ENCODE results near the gene DPM2. TPM values are rescaled to one million over a fixed set of nuclear protein-coding genes. Genes with fewer than 3 reads are reported as not detected.
A peak's percentile ranks its signal among the peaks of the same experiment; 100 is the strongest.

Gene DPM2
- total RNA-seq, 1 donor from 2014 or later, result 36.8 TPM

DNA sequence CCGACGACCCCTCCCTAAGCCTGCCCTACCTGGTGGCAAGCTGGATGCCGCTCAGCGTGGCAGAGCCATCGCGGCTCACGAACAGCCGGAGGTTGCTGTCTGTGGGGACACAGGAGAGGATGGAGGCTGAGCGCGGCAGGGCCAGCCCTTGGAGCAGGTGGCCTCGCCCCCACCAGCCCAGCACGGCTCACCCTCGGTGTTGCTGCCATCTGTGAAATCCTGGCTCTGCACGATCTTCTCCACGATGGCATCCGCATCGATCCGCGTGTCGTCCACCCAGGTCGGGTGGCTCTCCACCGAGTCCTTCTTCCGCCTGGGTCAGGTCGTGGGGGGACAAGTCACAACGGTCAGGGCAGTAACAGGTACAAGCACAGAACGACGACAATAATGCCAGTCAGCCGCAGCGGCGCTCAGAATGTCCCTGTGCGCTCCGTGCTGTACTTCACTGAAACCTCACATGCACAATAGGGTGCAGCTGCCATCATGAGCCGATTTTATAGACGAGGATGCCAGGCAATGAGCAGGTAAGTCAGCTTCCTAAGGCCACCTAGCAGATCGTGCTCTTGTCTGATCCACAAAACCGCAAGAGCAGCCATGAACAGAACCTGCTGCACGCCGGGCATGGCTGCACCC is 7.0 kb upstream of the DPM2 start:
- TF ChIP-seq, protein P1, sequence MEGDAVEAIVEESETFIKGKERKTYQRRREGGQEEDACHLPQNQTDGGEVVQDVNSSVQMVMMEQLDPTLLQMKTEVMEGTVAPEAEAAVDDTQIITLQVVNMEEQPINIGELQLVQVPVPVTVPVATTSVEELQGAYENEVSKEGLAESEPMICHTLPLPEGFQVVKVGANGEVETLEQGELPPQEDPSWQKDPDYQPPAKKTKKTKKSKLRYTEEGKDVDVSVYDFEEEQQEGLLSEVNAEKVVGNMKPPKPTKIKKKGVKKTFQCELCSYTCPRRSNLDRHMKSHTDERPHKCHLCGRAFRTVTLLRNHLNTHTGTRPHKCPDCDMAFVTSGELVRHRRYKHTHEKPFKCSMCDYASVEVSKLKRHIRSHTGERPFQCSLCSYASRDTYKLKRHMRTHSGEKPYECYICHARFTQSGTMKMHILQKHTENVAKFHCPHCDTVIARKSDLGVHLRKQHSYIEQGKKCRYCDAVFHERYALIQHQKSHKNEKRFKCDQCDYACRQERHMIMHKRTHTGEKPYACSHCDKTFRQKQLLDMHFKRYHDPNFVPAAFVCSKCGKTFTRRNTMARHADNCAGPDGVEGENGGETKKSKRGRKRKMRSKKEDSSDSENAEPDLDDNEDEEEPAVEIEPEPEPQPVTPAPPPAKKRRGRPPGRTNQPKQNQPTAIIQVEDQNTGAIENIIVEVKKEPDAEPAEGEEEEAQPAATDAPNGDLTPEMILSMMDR (IDR thresholded peaks at IDR 0.05; ENCODE audit: unreplicated experiment), result no peak
- no peak for DNase-seq (ENCODE audit: low spot score in 2 of 2, unreplicated experiment in 2 of 2)
- Mint-ChIP-seq H3K9me3 (no peaks in the 10 kb centered on the region), H3K27me3 (ENCODE audit: low read depth) (no peaks in the 10 kb centered on the region), H3K36me3 (peaks cover 26% of the 10 kb centered on the region), H3K4me3 (no peak overlapping the region), H3K27ac (no peak overlapping the region), H3K4me1 (peaks cover 5% of the 10 kb centered on the region)

DNA sequence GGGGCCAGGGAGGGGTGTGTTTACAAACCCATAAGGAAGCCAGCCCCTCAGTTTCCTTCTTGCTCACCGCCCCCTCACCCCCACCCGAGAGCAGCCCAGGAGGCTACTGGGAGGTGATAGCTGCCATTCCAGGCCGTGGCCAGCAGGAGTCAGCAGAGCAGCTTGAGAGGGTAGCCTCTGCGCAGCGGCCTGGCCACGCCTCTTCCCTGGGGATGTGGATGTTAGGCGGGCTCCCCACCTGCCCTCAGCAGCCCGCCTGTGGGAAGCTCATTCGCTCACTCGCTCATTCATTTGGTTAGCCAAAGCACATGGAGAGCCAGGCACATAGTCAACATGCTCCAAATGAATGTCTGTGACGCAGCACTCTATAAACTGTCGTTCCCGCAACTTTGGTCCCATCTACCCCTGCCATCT is 6.1 kb upstream of the DPM2 start:
- no peak overlapping the region for H3K4me3 Mint-ChIP-seq
- TF ChIP-seq, protein P1 (IDR thresholded peaks at IDR 0.05; ENCODE audit: unreplicated experiment), result peak; percentile 65
- peaks cover 26% of the 10 kb centered on the region for H3K36me3 Mint-ChIP-seq
- no peaks in the 10 kb centered on the region for H3K9me3 Mint-ChIP-seq
- H3K27me3 Mint-ChIP-seq (ENCODE audit: low read depth), result no peaks in the 10 kb centered on the region
- peak overlapping the region; percentile 59 for H3K27ac Mint-ChIP-seq
- peak; percentile 63 to 81 for DNase-seq (ENCODE audit: low spot score in 2 of 2, unreplicated experiment in 2 of 2)
- H3K4me1 Mint-ChIP-seq, result peaks cover 5% of the 10 kb centered on the region

- no peaks in the 10 kb centered on the region for H3K9me3 Mint-ChIP-seq
- peaks cover 9% of the 10 kb centered on the region for H3K4me1 Mint-ChIP-seq
- peak overlapping the region; percentile 52 for H3K27ac Mint-ChIP-seq
- H3K27me3 Mint-ChIP-seq (ENCODE audit: low read depth), result no peaks in the 10 kb centered on the region
- no peak for DNase-seq (ENCODE audit: low spot score in 2 of 2, unreplicated experiment in 2 of 2)
- H3K36me3 Mint-ChIP-seq, result peaks cover 26% of the 10 kb centered on the region
- TF ChIP-seq, protein P1 (IDR thresholded peaks at IDR 0.05; ENCODE audit: unreplicated experiment), result no peak
- H3K4me3 Mint-ChIP-seq, result no peak overlapping the region
Observed at GRCh38 chr9:127943011-127943662, 5.5 kb upstream of the DPM2 start.

DNA sequence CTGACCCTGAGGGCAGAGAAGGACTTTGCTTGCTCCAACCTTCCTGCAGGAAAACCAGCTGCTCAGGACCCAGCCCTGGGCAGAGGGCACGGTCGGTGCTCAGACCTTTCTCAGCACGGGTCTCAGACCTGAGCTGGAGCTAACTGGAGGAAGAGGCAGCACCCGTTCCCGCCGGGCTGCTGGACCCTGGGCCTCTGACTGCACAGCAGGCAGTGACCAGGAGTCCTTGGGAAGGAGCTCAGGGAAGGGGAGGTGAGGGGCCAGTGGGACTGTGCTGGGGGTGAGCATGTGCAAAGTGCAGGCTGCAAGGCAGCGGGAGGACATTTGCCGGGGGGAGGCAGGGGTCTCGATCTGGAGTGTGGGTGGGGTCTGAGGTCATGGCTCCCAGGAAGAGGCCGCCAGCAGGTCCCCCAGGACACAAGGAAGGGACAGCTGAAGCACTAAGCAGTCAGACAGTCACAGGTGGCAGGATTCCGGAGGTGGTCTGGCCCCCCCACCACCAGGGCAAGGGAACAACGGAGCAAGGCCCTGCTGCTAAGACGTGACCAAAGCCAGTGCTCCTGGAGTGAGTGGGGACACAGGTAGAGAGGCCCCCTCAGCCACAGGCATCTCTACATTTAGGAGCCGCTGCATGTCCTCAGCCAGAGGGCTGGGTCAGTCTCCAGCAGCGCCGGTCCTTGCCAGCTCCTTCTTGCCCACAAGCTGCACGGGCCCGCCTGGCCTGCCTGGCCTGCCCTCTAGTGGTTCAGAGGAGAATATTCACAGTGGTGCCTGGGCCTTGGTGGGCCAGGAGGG is 4.8 kb upstream of the DPM2 start:
- Mint-ChIP-seq H3K36me3 (peaks cover 22% of the 10 kb centered on the region), H3K4me3 (no peak overlapping the region), H3K27me3 (ENCODE audit: low read depth) (no peaks in the 10 kb centered on the region), H3K9me3 (no peaks in the 10 kb centered on the region), H3K27ac (peak overlapping the region; percentile 52), H3K4me1 (peaks cover 13% of the 10 kb centered on the region)
- DNase-seq (ENCODE audit: low spot score in 2 of 2, unreplicated experiment in 2 of 2), result no peak
- TF ChIP-seq, protein P1 (IDR thresholded peaks at IDR 0.05; ENCODE audit: unreplicated experiment), result peak; percentile 90

GRCh38 chr9:127941961-127942215 is 4.2 kb upstream of the DPM2 start:
- Mint-ChIP-seq H3K9me3 (no peaks in the 10 kb centered on the region), H3K27ac (no peak overlapping the region), H3K36me3 (peaks cover 19% of the 10 kb centered on the region), H3K4me1 (peaks cover 17% of the 10 kb centered on the region), H3K27me3 (ENCODE audit: low read depth) (no peaks in the 10 kb centered on the region), H3K4me3 (no peak overlapping the region)
- DNase-seq (ENCODE audit: low spot score in 2 of 2, unreplicated experiment in 2 of 2), result no peak
- TF ChIP-seq, protein P1 (IDR thresholded peaks at IDR 0.05; ENCODE audit: unreplicated experiment), result no peak
